Right atrium auricular region (tissue), 2 donors: ENCODE measurements around the gene PIM1. TPM values are rescaled to one million over a fixed set of nuclear protein-coding genes. Genes with fewer than 3 reads are reported as not detected.
"Not testable (repeated sequence)": the region's sequence is repeated elsewhere in the genome, so short reads cannot be mapped to it uniquely, and the experiment has no call there.

Source experiments
- DNase-seq: peaks from one replicate; pipeline ENCODE4 v3.0.0-alpha.2; 2019; ENCODE audit warnings: low spot score
- H3K27ac ChIP-seq, 2 donors: fragments of 200-600 bp; sonication (generic); 1 replicate in 1 of 2; 2 replicates in 1 of 2; pipeline ENCODE4 v1.5.1; 2016 to 2019
- H3K27me3 ChIP-seq, 2 donors: fragments of 200-600 bp; sonication (generic); one replicate each; pipeline versions ENCODE4 v1.5.1 to v1.6.0; 2017 to 2019
- H3K36me3 ChIP-seq: fragments of 200-600 bp; sonication (generic); one replicate; pipeline ENCODE4 v1.5.1; 2016
- H3K4me1 ChIP-seq, 2 donors: fragments of 200-600 bp; sonication (generic); one replicate each; pipeline versions ENCODE4 v1.5.1 to v1.6.0; 2017 to 2019
- H3K4me3 ChIP-seq, 2 donors: fragments of 200-600 bp; sonication (generic); 1 replicate in 1 of 2; 2 replicates in 1 of 2; pipeline ENCODE4 v1.5.1; 2017 to 2019; ENCODE audit warnings: mild to moderate bottlenecking in 1 of 2, moderate library complexity in 1 of 2
- H3K9me3 ChIP-seq, 2 donors: fragments of 200-600 bp; sonication (generic); one replicate each; pipeline ENCODE4 v1.5.1; 2019
- total RNA-seq, 2 donors: library from RNA; depleted of rRNA; stranded (reverse); fragments of >200 nt; gene quantifications; one replicate each; pipeline ENCODE4 v1.1.0, GENCODE V29; 2016
- TF ChIP-seq, protein P1 (sequence below), 2 donors: fragments of 200-600 bp; sonication (generic); IDR thresholded peaks; one replicate each; pipeline ENCODE4 v1.5.1; 2019; ENCODE audit warnings: antibody characterized with exemption in 2 of 2

Gene PIM1
- total RNA-seq, 2 donors from 2014 or later: 28.0 to 46.2 TPM

DNA sequence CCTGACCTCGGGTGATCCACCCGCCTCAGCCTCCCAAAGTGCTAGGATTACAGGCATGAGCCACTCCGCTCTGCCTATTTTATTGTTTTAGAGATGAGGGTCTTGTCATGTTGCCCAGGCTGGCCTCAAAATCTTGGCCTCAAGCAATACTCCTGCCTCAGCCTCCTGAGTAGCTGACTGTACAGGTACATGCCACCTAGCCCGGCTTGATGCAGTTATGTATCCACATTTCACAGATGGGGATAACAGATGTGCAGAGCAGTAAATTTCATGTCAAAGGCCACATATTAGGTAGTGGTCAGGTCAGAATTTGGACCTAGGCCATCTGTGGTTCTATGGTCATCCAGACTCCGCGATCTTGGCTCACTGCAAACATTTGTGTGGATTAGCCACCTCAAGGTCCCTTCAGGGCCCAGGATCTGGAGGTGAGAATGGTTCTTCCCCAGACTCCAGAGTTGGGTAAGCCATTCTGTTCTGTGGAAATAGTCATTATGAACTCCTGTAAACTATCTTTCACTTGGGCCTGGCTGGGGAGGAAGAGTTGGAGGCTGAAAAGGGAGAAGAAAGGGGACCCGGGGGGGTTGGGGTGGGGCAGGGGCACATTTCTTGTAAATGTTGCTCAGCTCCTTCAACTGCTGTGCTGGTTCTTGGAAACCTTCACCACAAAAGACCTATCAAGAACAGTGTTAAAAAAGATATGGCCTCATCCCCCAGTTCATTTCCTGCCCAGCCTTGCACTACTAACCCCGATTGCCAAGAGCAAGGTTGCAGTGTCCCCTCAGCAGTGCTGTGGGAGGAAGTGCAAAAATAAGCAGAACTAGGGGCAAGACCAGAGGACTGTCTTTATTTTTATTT is 13.0 kb downstream of the PIM1 start:
- H3K36me3 ChIP-seq: no peaks in the 10 kb centered on the region
- TF ChIP-seq, protein P1, sequence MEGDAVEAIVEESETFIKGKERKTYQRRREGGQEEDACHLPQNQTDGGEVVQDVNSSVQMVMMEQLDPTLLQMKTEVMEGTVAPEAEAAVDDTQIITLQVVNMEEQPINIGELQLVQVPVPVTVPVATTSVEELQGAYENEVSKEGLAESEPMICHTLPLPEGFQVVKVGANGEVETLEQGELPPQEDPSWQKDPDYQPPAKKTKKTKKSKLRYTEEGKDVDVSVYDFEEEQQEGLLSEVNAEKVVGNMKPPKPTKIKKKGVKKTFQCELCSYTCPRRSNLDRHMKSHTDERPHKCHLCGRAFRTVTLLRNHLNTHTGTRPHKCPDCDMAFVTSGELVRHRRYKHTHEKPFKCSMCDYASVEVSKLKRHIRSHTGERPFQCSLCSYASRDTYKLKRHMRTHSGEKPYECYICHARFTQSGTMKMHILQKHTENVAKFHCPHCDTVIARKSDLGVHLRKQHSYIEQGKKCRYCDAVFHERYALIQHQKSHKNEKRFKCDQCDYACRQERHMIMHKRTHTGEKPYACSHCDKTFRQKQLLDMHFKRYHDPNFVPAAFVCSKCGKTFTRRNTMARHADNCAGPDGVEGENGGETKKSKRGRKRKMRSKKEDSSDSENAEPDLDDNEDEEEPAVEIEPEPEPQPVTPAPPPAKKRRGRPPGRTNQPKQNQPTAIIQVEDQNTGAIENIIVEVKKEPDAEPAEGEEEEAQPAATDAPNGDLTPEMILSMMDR (IDR thresholded peaks at IDR 0.05): no peak
- no peak overlapping the region for H3K4me3 ChIP-seq
- DNase-seq: no peak
- H3K27me3 ChIP-seq: no peaks in the 10 kb centered on the region
- no peaks in the 10 kb centered on the region for H3K9me3 ChIP-seq
- no peak overlapping the region for H3K27ac ChIP-seq
- H3K4me1 ChIP-seq: no peaks in the 10 kb centered on the region

DNA sequence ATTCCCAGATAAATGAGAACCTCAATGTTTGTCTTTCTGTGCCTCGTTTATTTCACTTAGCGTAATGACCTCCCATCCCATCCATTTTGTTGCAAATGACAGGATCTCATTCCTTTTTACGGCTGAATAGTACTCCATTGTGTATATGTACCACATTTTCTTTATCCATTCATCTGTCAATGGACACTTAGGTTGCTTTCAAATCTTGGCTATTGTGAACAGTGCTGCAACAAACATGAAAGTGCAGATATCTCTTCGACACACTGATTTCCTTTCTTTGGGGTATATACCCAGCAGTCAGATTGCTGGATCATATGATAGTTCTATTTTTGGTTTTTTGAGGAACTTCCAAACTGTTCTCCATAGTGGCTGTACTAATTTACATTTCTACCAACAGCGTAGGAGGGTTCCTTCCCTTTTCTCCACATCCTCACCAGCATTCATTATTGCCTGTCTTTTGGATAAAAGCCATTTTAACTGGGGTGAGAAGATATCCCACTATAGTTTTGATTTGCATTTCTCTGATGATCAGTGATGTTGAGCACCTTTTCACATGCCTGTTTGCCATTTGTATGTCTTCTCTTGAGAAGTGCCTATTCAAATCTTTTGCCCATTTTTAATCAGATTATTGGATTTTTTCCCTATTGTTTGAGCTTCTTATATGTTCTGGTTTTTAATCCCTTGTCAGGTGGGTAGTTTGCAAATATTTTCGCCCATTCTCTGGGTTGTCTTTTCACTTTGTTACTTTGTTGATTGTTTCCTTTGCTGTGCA is 16.2 kb downstream of the PIM1 start:
- H3K4me3 ChIP-seq, H3K4me1 ChIP-seq, H3K27ac ChIP-seq, H3K27me3 ChIP-seq, H3K9me3 ChIP-seq, DNase-seq, H3K36me3 ChIP-seq: not testable (repeated sequence)

DNA sequence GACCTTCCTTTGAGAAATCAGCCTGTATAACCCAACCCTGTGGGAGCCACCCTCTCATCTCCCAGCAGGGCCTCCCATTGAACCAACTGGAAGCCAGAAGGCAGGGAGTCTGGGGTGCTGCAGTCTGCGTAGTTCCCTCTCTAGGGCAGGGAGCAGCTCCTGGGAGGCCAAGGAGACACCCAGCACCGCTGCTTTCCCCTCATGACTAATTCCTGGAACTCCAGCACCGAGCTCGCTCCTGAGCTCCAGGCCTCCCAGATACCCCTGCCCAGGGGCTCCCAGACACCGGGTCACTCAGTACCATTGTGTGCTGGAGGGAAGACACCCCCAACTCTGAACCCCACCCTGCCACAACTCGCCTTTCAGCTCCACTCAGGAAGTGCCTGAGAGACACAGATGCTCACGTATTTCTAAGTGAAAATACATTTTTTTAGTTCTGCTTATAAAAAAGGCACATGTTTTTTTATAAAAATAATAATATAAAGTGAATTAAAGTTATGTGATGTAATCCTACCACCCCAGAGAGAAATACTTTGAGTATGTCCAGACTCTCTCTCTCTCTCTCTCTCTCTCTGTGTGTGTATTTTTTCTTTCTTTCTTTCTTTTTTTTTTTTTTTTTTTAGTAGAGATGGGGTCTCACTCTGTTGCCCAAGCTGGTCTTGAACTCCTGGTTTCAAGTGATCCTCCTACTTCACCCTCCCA is 17.5 kb downstream of the PIM1 start:
- no peaks in the 10 kb centered on the region for H3K4me1 ChIP-seq
- no peaks in the 10 kb centered on the region for H3K36me3 ChIP-seq
- no peaks in the 10 kb centered on the region for H3K27me3 ChIP-seq
- no peak for DNase-seq
- TF ChIP-seq, protein P1 (IDR thresholded peaks at IDR 0.05): no peak
- H3K4me3 ChIP-seq: no peak overlapping the region
- no peak overlapping the region for H3K27ac ChIP-seq
- H3K9me3 ChIP-seq: no peaks in the 10 kb centered on the region

DNA sequence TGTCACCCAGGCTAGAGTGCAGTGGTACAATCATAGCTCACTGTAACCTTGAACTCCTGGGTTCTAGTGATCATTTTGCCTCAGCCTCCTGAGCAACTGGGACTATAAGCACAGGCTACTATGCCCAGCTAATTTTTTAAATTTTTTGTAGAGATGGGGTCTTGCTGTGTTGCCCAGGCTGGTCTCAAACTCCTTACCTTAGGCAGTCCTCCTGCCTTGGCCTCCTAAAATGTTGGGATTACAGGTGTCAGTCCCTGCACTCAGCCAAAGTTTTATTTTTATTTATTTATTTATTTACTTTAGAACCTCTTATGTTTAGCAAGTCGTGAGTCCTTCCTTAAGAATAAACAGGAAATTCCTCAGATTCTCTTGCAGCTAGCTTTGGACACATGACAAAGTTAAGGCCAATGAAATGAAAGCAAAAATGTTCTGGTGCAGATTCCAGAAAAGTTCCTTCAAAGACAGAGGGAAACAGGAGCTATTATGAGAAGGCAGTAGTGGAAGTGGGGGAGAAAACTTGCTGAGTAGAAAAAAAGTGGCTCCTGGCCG is 19.1 kb downstream of the PIM1 start:
- DNase-seq: no peak
- H3K36me3 ChIP-seq: no peaks in the 10 kb centered on the region
- no peaks in the 10 kb centered on the region for H3K4me1 ChIP-seq
- H3K27ac ChIP-seq: no peak overlapping the region
- no peak overlapping the region for H3K4me3 ChIP-seq
- H3K9me3 ChIP-seq: no peaks in the 10 kb centered on the region
- H3K27me3 ChIP-seq: no peaks in the 10 kb centered on the region
- TF ChIP-seq, protein P1 (IDR thresholded peaks at IDR 0.05): no peak

DNA sequence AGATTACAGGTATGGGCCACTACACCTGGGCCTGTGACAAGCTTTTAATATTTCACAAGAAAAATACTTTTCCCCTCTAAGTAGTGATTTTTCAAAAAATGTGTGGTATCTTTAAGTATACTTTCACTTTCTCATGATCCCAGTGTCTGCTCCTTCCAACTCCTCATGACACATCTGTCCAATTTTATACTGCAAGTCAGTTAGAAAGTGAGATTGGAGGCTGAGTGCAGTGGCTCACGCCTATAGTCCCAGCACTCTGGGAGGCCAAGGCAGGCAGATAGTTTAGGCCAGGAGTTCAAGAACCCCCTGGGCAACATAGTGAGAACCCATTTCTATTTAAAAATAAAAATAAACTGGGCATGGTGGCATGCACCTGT is 20.2 kb downstream of the PIM1 start:
- Histone ChIP-seq H3K27ac (no peak overlapping the region), H3K36me3 (no peaks in the 10 kb centered on the region), H3K4me1 (no peaks in the 10 kb centered on the region), H3K4me3 (no peak overlapping the region), H3K27me3 (no peaks in the 10 kb centered on the region), H3K9me3 (no peaks in the 10 kb centered on the region)
- TF ChIP-seq, protein P1 (IDR thresholded peaks at IDR 0.05): no peak
- DNase-seq: no peak

DNA sequence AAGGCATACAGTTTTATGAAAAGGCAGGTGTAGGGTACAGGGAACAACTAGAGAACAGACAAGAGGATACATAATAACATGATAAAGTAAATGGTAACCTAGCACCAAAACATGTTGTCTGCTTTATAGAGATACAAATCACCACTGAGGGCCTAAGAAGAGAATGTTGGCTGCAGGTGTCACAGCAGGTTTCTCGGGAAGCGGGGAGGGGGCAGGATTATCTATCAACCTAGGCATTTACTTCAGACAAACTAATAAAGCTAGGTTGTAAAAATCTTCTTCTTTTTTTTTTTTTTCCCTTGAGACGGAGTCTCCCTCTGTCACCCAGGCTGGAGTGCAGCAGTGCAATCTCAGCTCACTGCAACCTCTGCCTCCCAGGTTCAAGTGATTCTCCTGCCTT is 22.7 kb downstream of the PIM1 start:
- H3K4me1 ChIP-seq: no peaks in the 10 kb centered on the region
- no peaks in the 10 kb centered on the region for H3K9me3 ChIP-seq
- H3K27me3 ChIP-seq: no peaks in the 10 kb centered on the region
- no peak for DNase-seq
- no peak overlapping the region for H3K4me3 ChIP-seq
- H3K36me3 ChIP-seq: no peaks in the 10 kb centered on the region
- H3K27ac ChIP-seq: no peak overlapping the region
- TF ChIP-seq, protein P1 (IDR thresholded peaks at IDR 0.05): no peak

DNA sequence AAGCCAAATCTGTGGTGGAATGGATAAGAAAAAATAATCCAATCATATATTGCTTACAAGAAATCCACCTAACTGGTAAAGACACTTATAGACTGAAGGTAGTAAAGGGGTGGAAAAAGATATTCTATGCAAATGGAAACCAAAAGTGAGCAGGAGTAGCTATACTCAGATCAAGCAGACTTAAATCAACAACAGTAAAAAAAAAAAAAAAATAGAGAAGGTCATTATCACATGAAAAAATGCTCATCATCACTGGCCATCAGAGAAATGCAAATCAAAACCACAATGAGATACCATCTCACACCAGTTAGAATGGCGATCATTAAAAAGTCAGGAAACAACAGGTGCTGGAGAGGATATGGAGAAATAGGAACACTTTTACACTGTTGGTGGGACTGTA is 24.9 kb downstream of the PIM1 start:
- H3K27ac ChIP-seq, H3K4me3 ChIP-seq, DNase-seq, H3K36me3 ChIP-seq, H3K9me3 ChIP-seq, H3K27me3 ChIP-seq, H3K4me1 ChIP-seq: not testable (repeated sequence)

DNA sequence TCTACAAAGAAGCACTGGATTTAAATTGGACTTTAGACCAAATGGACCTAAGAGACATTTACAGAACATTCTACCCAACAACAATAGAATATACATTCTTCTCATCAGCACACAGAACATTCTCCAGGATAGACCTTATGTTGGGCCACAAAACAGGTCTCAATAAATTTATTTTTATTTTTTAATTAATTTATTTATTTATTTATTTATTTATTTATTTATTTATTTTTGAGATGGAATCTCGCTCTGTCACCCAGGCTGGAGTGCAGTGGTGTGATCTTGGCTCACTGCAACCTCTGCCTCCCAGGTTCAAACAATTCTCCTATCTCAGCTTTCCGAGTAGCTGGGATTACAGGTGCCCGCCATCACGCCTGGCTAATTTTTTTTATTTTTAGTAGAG is 26.5 kb downstream of the PIM1 start:
- H3K4me3 ChIP-seq, H3K36me3 ChIP-seq, H3K9me3 ChIP-seq, H3K27me3 ChIP-seq, DNase-seq, H3K27ac ChIP-seq, H3K4me1 ChIP-seq: not testable (repeated sequence)
